HG03196 (cell line): Measurements from ENCODE around the gene BOD1L1.

Source experiments
- ATAC-seq: cut with Tn5 transposase; IDR thresholded peaks from one replicate; pipeline ENCODE4 v1.9.1; 2021; ENCODE audit not compliant: unreplicated experiment

Gene BOD1L1

DNA sequence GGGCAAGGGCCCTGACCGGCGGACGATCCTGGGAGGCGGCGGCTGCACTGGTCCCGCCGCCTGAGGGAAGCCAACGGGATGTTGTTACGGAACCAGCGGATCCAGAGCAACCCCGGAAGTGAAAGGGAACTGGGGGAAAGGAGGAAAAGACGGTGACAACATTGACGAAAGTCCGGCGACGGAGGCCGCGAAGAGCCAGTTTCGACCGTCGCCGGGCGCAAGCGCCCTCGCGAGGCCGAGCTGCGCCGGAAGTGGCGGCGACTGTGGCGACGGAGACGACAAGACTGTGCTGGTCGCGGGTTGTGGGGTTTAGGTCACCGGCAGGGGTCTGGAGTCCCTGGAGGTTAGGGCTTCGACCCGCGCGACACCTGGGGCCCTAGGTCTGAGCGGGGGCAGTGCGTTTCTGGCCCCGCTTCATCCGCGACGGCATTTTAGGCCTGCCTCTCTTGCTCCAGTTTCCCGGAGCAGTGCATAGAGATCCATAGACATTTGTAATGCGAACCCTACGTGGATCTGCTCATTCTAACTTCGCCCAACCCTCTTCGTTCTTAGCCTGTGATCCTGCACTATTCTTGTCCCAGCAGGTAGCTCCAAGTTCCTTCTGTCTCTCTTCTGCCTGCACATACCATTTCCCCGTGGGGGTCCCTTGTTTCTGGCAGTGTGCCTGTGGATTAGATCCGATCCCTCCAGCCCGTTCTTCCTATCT lies at the start of gene BOD1L1:
TSS of gene BOD1L1 (minus strand) at position 120 of the 706 bp plus-strand sequence. CDS start 138 bp downstream, outside the sequence.
- ATAC-seq: peak; percentile 93

GRCh38 chr4:13674971-13675370 lies 47.4 kb upstream of the BOD1L1 start:
- no peak for ATAC-seq

GRCh38 chr4:13673167-13673566 lies 45.6 kb upstream of the BOD1L1 start:
- no peak for ATAC-seq

DNA sequence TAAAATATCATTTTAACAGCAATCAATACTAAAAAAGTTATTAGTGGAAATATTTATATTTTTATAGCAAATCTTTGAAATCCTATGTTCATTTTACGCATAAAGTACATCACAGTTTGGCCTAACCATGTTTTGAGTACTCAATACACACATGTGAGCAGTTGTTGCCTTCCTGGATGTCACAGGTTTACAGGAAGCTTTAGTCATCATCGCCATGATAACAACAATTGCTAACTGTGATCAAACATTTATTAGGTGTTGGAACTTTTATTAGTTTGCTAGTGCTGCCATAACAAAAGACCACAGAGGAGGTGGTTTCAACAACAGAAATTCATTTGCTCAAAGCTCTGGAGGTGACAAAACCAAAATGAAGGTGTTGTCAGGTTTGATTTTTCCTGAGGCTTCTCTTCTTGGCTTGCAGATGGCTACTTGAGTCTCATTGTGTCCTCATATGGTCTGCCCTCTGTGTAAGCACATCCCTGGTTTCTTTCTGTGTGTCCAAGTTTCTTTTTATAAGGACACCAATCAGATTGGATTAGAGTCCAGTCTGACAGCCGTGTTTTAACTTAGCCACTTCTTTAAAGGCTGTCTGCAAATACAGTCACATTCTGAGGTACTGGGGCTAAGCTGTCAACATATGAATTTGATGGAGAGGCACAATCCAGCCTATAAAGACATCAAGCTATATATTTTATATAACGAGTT lies 43.1 kb upstream of the BOD1L1 start:
- no peak for ATAC-seq

DNA sequence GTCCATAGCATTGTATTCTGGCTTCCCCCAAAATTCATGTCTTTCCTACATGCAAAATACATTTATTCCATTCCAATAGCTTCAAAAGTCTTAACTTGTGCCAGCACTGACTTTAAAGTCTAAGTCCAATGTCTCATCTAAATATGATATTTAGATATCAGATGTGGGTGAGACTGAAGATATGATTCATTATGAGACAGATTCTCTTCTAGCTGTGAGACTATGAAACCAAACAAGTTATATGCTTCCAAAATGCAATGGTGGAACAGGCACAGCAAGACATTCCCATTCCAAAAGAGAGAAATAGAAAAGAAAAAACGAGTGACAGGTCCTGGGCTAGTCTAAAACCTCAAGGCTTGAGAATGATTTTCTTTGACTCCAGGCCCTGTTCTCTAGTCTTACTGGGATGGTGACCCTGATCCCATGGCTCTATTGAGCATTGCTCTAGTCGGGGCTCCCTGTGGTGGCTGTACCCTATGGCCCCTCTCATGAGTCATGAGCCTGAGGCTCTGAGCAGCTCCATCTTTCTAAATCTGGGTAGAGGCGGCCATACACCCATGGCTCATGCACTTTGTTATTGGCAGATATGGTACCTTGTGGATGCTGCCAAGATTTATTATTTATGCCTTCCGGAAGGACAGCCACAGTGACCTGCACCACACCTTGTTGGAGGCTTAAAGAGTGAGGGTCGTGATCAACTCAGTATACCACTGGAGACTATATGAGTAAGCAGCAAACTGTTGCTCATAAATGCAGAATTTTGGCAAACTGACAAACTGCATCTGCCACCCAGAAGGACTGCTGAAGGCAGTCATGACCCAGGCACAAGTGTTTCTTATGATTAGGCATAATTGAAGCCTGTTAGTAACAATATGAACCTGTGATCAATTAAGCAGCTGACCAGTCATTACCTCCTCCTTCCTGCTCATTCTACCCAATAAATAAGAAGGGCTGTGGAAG lies 38.5 kb upstream of the BOD1L1 start:
- no peak for ATAC-seq

GRCh38 chr4:13659341-13660070 lies 32.0 kb upstream of the BOD1L1 start:
- ATAC-seq: no peak

DNA sequence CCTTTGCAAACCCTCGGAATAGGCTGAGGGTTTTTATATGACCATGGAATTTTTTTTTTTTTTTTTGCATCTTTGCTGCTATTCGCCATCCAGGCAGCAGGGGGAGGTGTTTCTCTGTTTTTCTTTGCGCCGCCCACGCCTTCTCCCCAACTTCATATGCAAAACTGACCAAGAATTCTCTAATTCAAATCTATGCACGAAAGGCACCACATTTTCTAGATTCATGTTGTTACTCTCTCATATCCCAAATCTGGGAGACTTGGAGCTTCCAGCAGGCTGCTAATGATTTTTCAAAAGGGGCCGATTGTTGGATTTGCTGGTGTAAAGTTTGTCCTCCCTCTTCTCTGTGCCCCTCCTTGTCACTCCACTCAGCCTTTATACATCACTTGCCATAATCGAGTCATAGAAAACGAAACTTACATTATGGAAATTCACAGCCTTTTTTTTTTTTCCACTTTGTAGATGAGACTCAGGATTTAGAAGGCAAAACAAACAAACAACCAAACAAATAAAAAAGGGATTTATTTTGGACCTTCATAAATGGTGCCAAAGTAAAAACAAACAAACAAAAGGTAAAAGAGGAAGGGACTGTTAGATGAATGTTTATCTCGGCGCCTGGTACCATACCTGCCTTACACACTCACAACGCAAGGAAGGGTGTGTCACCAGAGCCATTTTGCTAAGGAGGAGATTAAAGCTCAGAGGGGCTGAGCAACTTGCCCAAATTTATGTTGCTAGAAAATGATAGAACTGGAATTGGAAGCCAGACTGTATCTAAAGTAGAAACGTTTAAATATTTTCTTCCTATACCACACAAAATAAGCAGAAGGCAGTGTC lies 29.3 kb upstream of the BOD1L1 start:
- no peak for ATAC-seq

GRCh38 chr4:13654162-13654797 lies 26.8 kb upstream of the BOD1L1 start:
- ATAC-seq: peak; percentile 88

DNA sequence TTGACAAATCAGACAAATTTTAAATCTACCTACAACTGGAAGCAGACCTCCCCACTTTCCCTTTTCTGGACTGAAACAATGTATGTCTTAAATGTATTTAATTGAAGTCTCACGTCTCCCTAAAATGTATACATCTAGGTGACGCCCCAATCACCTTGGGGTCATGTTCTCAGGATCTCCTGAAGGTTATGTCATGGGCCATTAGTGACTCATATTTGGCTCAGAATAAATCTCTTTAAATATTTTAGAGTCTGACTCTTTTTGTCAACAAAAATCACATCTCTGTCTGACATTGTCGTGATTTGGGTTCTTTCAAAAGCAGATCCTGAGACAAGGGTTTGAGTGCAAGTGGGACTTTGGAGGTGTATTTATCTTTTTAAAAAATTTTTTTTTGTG lies 26.2 kb upstream of the BOD1L1 start:
- no peak for ATAC-seq

- ATAC-seq: no peak
Measured at GRCh38 chr4:13647031-13647430, 19.5 kb upstream of the BOD1L1 start.

DNA sequence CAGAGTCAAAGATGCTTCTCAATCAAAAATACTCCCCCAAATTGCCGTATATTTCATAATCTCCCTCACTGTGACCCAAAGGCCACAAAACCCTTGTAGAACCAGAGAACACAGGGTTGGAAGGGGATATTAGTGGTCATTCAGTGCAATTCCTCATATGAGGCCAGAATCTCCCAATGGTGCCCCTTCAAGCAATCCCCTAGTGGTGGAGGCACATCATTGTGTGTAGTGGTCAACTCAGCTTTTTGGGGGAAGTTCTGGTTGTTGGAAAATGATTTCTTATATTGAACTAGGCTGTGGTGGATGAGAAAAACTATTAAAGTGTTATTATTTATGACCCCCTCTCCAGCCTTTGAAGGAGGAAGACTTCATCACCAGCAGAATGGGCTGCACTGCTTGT lies 17.6 kb upstream of the BOD1L1 start:
- ATAC-seq: no peak

DNA sequence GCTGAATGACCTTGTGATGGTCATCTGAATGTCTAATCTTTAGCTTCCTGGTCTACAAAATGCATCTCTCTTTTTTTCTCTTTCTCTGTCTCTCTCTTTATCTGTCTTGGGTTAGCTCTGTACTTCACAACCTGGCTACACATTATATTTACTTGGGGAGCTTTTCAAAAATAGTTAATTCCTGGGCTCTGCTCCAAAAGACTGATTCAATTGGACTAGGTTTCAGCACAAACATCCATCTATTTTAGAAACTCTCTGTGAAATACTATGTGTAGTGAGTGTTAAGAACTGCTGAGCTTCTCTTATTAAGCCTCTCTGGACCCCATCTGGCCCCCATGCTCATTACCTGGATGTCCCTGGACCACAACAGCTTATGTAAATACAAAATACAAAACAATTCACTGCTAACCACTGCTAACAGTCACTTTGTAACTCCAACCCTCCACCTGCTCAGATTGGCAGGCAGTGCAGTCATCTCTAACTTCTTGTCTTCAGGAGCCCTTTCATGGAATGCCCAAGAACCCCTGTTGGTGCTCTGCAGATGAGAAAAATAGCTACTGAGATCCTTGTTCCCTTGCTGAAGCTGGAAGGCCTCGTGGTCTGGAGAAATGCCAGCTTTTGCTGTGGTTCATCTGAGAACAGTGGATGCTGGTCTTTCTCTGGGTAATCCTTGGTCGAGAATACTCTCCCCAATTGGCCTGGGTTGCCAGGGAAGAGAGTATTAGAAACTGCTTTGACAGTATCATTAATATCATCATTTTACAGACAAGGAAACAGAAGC lies 14.8 kb upstream of the BOD1L1 start:
- ATAC-seq: no peak

- no peak for ATAC-seq
Measured at GRCh38 chr4:13641084-13641483, 13.6 kb upstream of the BOD1L1 start.

GRCh38 chr4:13640149-13640940 lies 12.8 kb upstream of the BOD1L1 start:
- ATAC-seq: no peak

- ATAC-seq: no peak
Measured at GRCh38 chr4:13635286-13635799, 7.8 kb upstream of the BOD1L1 start.

- ATAC-seq: no peak
Measured at GRCh38 chr4:13633671-13634070, 6.1 kb upstream of the BOD1L1 start.

GRCh38 chr4:13627178-13627605 lies 333 bp downstream of the BOD1L1 start:
- peak; percentile 43 for ATAC-seq
